Astrocyte (in vitro differentiated cells and primary cell): ENCODE measurements around the gene ZFHX3.

ENCODE experiments used
- EZH2 ChIP-seq: IDR thresholded peaks from 2 replicates; pipeline ENCODE4 v1.6.1; 2012; ENCODE audit warnings: mild to moderate bottlenecking, low read length, inconsistent platforms; ENCODE audit not compliant: insufficient read depth
- TF ChIP-seq, protein P1 (sequence below): IDR thresholded peaks from 2 replicates; pipeline ENCODE4 v1.5.1; 2011; ENCODE audit warnings: low read depth, mild to moderate bottlenecking, inconsistent platforms, low read length, moderate library complexity; ENCODE audit not compliant: insufficient read depth

DNA sequence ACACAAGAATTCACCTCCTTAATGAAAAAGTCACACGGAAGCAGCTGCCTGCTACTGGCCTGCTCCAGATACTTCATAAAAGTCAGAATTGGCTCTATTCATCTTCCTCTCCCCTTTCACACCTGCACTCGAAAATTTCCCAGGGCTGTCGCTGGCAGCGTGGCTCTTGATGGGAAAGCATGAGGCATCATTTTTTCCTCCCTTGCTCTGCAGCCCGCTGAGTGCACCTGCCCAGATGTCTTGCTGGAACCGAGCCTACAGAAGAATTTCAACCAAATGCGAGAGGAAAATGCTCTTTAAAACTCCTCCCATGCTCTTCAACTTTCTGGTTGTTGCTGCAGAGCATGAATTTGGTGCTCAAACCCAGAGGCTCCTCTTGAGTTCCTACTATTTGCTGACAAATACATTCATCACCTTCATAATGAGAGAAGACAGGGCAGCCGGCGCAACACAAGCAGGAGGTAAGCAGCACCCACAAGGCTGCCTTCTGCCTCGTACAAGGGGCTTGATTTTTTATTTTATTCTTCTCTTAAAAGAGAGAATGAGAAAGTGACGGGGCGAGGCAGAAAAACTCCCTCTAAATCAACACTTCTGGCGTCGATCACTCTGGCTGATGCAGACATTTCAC, 146.8 kb downstream of the ZFHX3 start:
- TF ChIP-seq, protein P1, sequence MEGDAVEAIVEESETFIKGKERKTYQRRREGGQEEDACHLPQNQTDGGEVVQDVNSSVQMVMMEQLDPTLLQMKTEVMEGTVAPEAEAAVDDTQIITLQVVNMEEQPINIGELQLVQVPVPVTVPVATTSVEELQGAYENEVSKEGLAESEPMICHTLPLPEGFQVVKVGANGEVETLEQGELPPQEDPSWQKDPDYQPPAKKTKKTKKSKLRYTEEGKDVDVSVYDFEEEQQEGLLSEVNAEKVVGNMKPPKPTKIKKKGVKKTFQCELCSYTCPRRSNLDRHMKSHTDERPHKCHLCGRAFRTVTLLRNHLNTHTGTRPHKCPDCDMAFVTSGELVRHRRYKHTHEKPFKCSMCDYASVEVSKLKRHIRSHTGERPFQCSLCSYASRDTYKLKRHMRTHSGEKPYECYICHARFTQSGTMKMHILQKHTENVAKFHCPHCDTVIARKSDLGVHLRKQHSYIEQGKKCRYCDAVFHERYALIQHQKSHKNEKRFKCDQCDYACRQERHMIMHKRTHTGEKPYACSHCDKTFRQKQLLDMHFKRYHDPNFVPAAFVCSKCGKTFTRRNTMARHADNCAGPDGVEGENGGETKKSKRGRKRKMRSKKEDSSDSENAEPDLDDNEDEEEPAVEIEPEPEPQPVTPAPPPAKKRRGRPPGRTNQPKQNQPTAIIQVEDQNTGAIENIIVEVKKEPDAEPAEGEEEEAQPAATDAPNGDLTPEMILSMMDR = no peak
- no peak for TF ChIP-seq EZH2
